Nephron progenitor cell (in vitro differentiated cells): Measurements from ENCODE around the gene ZNF584.
"Not testable (repeated sequence)": the region's sequence is repeated elsewhere in the genome, so short reads cannot be mapped to it uniquely, and the experiment has no call there.

Experiments used
- DNase-seq: peaks from one replicate; pipeline ENCODE4 v3.0.0; 2021
- H3K27ac Mint-ChIP-seq: 2 replicates; pipeline ENCODE4 v1.8.0; 2021; ENCODE audit warnings: mild to moderate bottlenecking, moderate library complexity, mixed read lengths
- H3K27me3 Mint-ChIP-seq: 2 replicates; pipeline ENCODE4 v1.8.0; 2021; ENCODE audit warnings: mild to moderate bottlenecking, low read depth, mixed read lengths; ENCODE audit not compliant: poor library complexity
- H3K36me3 Mint-ChIP-seq: 2 replicates; pipeline ENCODE4 v1.8.0; 2021; ENCODE audit warnings: low read depth, mixed read lengths
- H3K4me1 Mint-ChIP-seq: 2 replicates; pipeline ENCODE4 v1.8.0; 2021; ENCODE audit warnings: mixed read lengths
- H3K4me3 Mint-ChIP-seq: 2 replicates; pipeline ENCODE4 v1.8.0; 2021; ENCODE audit warnings: mild to moderate bottlenecking, moderate library complexity, mixed read lengths
- H3K9me3 Mint-ChIP-seq: 2 replicates; pipeline ENCODE4 v1.8.0; 2021; ENCODE audit warnings: mild to moderate bottlenecking, moderate library complexity, mixed read lengths
- TF ChIP-seq, protein P1 (sequence below): fragments of 200-600 bp; sonication (generic); IDR thresholded peaks from 2 replicates; pipeline ENCODE4 v1.5.0; 2021; ENCODE audit warnings: antibody characterized with exemption

Gene ZNF584

GRCh38 chr19:58434217-58434616, 25.8 kb downstream of the ZNF584 start:
- no peak for DNase-seq
- no peak overlapping the region for H3K4me3 Mint-ChIP-seq
- H3K27me3 Mint-ChIP-seq = peaks cover 8% of the 10 kb centered on the region
- H3K4me1 Mint-ChIP-seq = peaks cover 2% of the 10 kb centered on the region
- TF ChIP-seq, protein P1, sequence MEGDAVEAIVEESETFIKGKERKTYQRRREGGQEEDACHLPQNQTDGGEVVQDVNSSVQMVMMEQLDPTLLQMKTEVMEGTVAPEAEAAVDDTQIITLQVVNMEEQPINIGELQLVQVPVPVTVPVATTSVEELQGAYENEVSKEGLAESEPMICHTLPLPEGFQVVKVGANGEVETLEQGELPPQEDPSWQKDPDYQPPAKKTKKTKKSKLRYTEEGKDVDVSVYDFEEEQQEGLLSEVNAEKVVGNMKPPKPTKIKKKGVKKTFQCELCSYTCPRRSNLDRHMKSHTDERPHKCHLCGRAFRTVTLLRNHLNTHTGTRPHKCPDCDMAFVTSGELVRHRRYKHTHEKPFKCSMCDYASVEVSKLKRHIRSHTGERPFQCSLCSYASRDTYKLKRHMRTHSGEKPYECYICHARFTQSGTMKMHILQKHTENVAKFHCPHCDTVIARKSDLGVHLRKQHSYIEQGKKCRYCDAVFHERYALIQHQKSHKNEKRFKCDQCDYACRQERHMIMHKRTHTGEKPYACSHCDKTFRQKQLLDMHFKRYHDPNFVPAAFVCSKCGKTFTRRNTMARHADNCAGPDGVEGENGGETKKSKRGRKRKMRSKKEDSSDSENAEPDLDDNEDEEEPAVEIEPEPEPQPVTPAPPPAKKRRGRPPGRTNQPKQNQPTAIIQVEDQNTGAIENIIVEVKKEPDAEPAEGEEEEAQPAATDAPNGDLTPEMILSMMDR = no peak
- peaks cover 100% of the 10 kb centered on the region for H3K9me3 Mint-ChIP-seq
- H3K27ac Mint-ChIP-seq = no peak overlapping the region
- H3K36me3 Mint-ChIP-seq = peaks cover 97% of the 10 kb centered on the region

GRCh38 chr19:58439576-58440554, 31.4 kb downstream of the ZNF584 start, which contains the start of gene ZNF132:
ZNF132 (minus strand) TSS chr19:58440153; CDS start chr19:58439821, 332 bp downstream.
- Mint-ChIP-seq H3K27me3 (peaks cover 45% of the 10 kb centered on the region), H3K36me3 (peaks cover 64% of the 10 kb centered on the region), H3K4me1 (peaks cover 13% of the 10 kb centered on the region), H3K9me3 (peaks cover 90% of the 10 kb centered on the region), H3K27ac (peak within 1 kb of the TSS; percentile 64), H3K4me3 (peak within 1 kb of the TSS; percentile 90)
- DNase-seq = peak; percentile 86
- TF ChIP-seq, protein P1 = no peak

- DNase-seq = no peak
- Mint-ChIP-seq H3K27me3 (peaks cover 52% of the 10 kb centered on the region), H3K4me1 (peaks cover 13% of the 10 kb centered on the region), H3K9me3 (peaks cover 83% of the 10 kb centered on the region), H3K27ac (peak overlapping the region; percentile 64), H3K4me3 (peak overlapping the region; percentile 90), H3K36me3 (peaks cover 57% of the 10 kb centered on the region)
- TF ChIP-seq, protein P1 = no peak
Measured at GRCh38 chr19:58440556-58440955, 32.1 kb downstream of the ZNF584 start.

- not testable (repeated sequence) for H3K27ac Mint-ChIP-seq, DNase-seq, H3K4me3 Mint-ChIP-seq
- H3K9me3 Mint-ChIP-seq = peaks cover 74% of the 10 kb centered on the region
- H3K27me3 Mint-ChIP-seq = peaks cover 73% of the 10 kb centered on the region
- H3K36me3 Mint-ChIP-seq = peaks cover 37% of the 10 kb centered on the region
- peaks cover 13% of the 10 kb centered on the region for H3K4me1 Mint-ChIP-seq
Measured at GRCh38 chr19:58442986-58443385, 34.5 kb downstream of the ZNF584 start.

DNA sequence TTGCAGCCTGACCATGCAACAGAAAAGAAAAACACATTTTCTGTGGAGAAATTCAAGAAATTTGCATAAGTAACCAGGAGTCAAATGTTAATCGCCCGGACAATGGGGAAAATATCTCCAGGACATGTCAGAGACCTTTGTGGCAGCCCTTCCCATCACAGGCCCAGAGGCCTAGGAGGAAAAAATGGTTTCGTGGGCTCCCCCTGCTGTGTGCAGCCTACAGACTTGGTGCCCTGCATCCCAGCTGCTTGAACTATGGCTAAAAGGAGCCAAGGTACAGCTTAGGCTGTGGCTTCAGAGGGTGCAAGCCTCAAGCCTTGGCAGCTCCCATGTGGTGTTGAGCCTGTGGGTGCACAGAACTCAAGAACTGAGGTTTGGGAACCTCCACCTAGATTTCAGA, 40.4 kb downstream of the ZNF584 start:
- Mint-ChIP-seq H3K36me3 (peaks cover 12% of the 10 kb centered on the region), H3K27me3 (peaks cover 81% of the 10 kb centered on the region)
- not testable (repeated sequence) for DNase-seq

GRCh38 chr19:58449980-58450379, 41.5 kb downstream of the ZNF584 start:
- Mint-ChIP-seq H3K27me3 (peaks cover 77% of the 10 kb centered on the region), H3K36me3 (peaks cover 12% of the 10 kb centered on the region), H3K4me1 (peaks cover 21% of the 10 kb centered on the region), H3K9me3 (peaks cover 47% of the 10 kb centered on the region)
- H3K27ac Mint-ChIP-seq, H3K4me3 Mint-ChIP-seq, DNase-seq: not testable (repeated sequence)

More for the DNA sequence above, 40.4 kb downstream of the ZNF584 start:
- H3K9me3 Mint-ChIP-seq = peaks cover 57% of the 10 kb centered on the region
- not testable (repeated sequence) for H3K4me3 Mint-ChIP-seq, H3K27ac Mint-ChIP-seq
- peaks cover 21% of the 10 kb centered on the region for H3K4me1 Mint-ChIP-seq

DNA sequence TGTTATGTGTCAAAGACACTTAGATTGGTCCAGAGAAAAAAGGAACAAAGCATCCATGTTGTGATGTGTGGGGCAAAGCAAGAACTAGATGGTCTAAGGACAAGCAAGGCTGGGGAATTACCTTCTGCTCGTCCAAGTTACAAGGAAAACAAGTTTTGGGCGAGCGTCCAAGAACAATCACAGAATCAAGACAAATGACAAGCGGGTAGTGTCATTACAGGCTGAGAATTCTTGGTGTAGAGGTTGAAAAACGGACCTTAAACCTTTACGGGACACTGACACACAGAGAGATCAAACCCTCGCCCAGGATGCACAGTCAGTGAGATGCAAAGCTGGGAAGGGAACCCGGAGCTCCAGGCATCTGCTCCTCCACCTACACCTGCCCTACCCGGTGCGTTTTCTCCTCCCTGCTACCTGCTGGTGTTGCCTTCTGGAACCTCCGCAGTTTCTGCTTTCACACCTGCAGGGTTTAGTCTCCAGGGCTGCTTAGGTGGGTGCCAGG, 42.5 kb downstream of the ZNF584 start:
- peak overlapping the region; percentile 93 for H3K4me3 Mint-ChIP-seq
- H3K9me3 Mint-ChIP-seq = peaks cover 47% of the 10 kb centered on the region
- no peak for DNase-seq
- peaks cover 12% of the 10 kb centered on the region for H3K36me3 Mint-ChIP-seq
- peaks cover 21% of the 10 kb centered on the region for H3K4me1 Mint-ChIP-seq
- H3K27me3 Mint-ChIP-seq = peaks cover 67% of the 10 kb centered on the region
- TF ChIP-seq, protein P1 = no peak
- peak overlapping the region; percentile 68 for H3K27ac Mint-ChIP-seq
